GM23338 (cell line): ENCODE data around the gene DAND5. TPM values are rescaled to one million over a fixed set of nuclear protein-coding genes. Genes with fewer than 3 reads are reported as not detected.

Source experiments
- ATAC-seq: fragments of 200-7000 bp; cut with Tn5 transposase; 3 replicates; pipeline ENCODE4 v1.9.1; 2020
- DNase-seq: peaks from one replicate; pipeline ENCODE4 v3.0.0-alpha.2; 2015; ENCODE audit warnings: low spot score
- H2AFZ ChIP-seq: fragments of 200-600 bp; sonication (generic); 2 replicates; pipeline ENCODE4 v1.8.0; 2016; ENCODE audit warnings: antibody characterized with exemption, mild to moderate bottlenecking, moderate library complexity
- H3F3A ChIP-seq: fragments of 200-600 bp; sonication (generic); replicated peaks from 2 replicates; pipeline ENCODE4 v1.8.0; 2017; ENCODE audit warnings: antibody characterized with exemption, mixed run types, low read depth
- H3K27ac ChIP-seq: fragments of 200-600 bp; sonication (generic); 2 replicates; pipeline ENCODE4 v1.6.1; 2016; ENCODE audit warnings: low read depth
- H3K27me3 ChIP-seq: fragments of 200-600 bp; sonication (generic); 2 replicates; pipeline ENCODE4 v1.8.0; 2016; ENCODE audit warnings: mild to moderate bottlenecking, mixed run types, moderate library complexity; ENCODE audit not compliant: insufficient read depth
- H3K36me3 ChIP-seq: fragments of 200-600 bp; sonication (generic); 2 replicates; pipeline ENCODE4 v1.8.0; 2016; ENCODE audit warnings: mild to moderate bottlenecking; ENCODE audit not compliant: insufficient read depth
- H3K4me1 ChIP-seq: fragments of 200-600 bp; sonication (generic); 2 replicates; pipeline ENCODE4 v1.8.0; 2016; ENCODE audit warnings: mild to moderate bottlenecking, moderate library complexity; ENCODE audit not compliant: insufficient read depth
- H3K4me2 ChIP-seq: fragments of 200-600 bp; sonication (generic); 2 replicates; pipeline ENCODE4 v1.7.1; 2017; ENCODE audit warnings: mixed run types
- H3K4me3 ChIP-seq: fragments of 200-600 bp; sonication (generic); 2 replicates; pipeline ENCODE4 v1.6.1; 2016; ENCODE audit warnings: mixed run types
- H3K79me2 ChIP-seq: fragments of 200-600 bp; sonication (generic); replicated peaks from 2 replicates; pipeline ENCODE4 v1.8.0; 2017; ENCODE audit warnings: mild to moderate bottlenecking; ENCODE audit not compliant: insufficient read depth
- H3K9me2 ChIP-seq: fragments of 200-600 bp; sonication (generic); 2 replicates; pipeline ENCODE4 v1.8.0; 2017; ENCODE audit not compliant: insufficient read depth
- H4K20me1 ChIP-seq: fragments of 200-600 bp; sonication (generic); replicated peaks from 2 replicates; pipeline ENCODE4 v1.8.0; 2017; ENCODE audit warnings: mild to moderate bottlenecking; ENCODE audit not compliant: insufficient read depth
- H3K27ac Mint-ChIP-seq: 2 replicates; pipeline ENCODE4 v1.8.0; 2020; ENCODE audit warnings: inconsistent platforms, mild to moderate bottlenecking, moderate library complexity, mixed read lengths
- H3K27me3 Mint-ChIP-seq: 3 replicates; pipeline ENCODE4 v1.8.0; 2022; ENCODE audit warnings: low read depth, mild to moderate bottlenecking, moderate library complexity, mixed read lengths, inconsistent platforms; ENCODE audit not compliant: insufficient read depth, poor library complexity
- H3K36me3 Mint-ChIP-seq: 3 replicates; pipeline ENCODE4 v1.8.0; 2021; ENCODE audit warnings: low read depth, mild to moderate bottlenecking, inconsistent platforms, moderate library complexity, mixed read lengths
- H3K4me1 Mint-ChIP-seq: 3 replicates; pipeline ENCODE4 v1.8.0; 2020; ENCODE audit warnings: mild to moderate bottlenecking, inconsistent platforms, mixed read lengths
- H3K4me3 Mint-ChIP-seq: 3 replicates; pipeline ENCODE4 v1.8.0; 2021; ENCODE audit warnings: moderate library complexity, mild to moderate bottlenecking, inconsistent platforms, mixed read lengths
- H3K9me3 Mint-ChIP-seq: 3 replicates; pipeline ENCODE4 v1.8.0; 2020; ENCODE audit warnings: moderate library complexity, mild to moderate bottlenecking, inconsistent platforms, mixed read lengths
- CREB1 ChIP-seq: fragments of 250-450 bp; sonication (Bioruptor Pico); IDR thresholded peaks from 2 replicates; pipeline ENCODE4 v1.5.0; 2020; ENCODE audit warnings: low read depth, mild to moderate bottlenecking, moderate library complexity
- ETS1 ChIP-seq: IDR thresholded peaks from 2 replicates; pipeline ENCODE4 v1.6.1; 2016; ENCODE audit warnings: antibody characterized with exemption
- EZH2 ChIP-seq: fragments of 200-600 bp; sonication (generic); IDR thresholded peaks from one replicate; pipeline ENCODE4 v1.8.0; 2017; ENCODE audit warnings: antibody characterized with exemption, mild to moderate bottlenecking, low read depth; ENCODE audit not compliant: unreplicated experiment
- EZH2phosphoT487 ChIP-seq: fragments of 200-600 bp; sonication (generic); IDR thresholded peaks from one replicate; pipeline ENCODE4 v1.8.1; 2018; ENCODE audit warnings: antibody characterized with exemption; ENCODE audit not compliant: unreplicated experiment
- JUNB ChIP-seq: IDR thresholded peaks from one replicate; pipeline ENCODE4 v1.6.1; 2016; ENCODE audit warnings: antibody characterized with exemption; ENCODE audit not compliant: unreplicated experiment
- NANOG ChIP-seq: IDR thresholded peaks from 2 replicates; pipeline ENCODE4 v1.6.1; 2016; ENCODE audit warnings: antibody characterized with exemption, borderline replicate concordance
- POLR2AphosphoS5 ChIP-seq: IDR thresholded peaks from 2 replicates; pipeline ENCODE4 v1.6.1; 2016; ENCODE audit warnings: antibody characterized with exemption, low read depth
- REST ChIP-seq: IDR thresholded peaks from one replicate; pipeline ENCODE4 v1.6.1; 2018; ENCODE audit warnings: antibody characterized with exemption; ENCODE audit not compliant: unreplicated experiment
- STAT1 ChIP-seq: IDR thresholded peaks from one replicate; pipeline ENCODE4 v1.6.1; 2016; ENCODE audit warnings: antibody characterized with exemption; ENCODE audit not compliant: unreplicated experiment
- ZNF114 ChIP-seq: fragments of 250-450 bp; sonication (Bioruptor Pico); IDR thresholded peaks from 2 replicates; pipeline ENCODE4 v1.5.0; 2020; ENCODE audit warnings: mild to moderate bottlenecking, moderate library complexity
- ZNF331 ChIP-seq: fragments of 250-450 bp; sonication (Bioruptor Pico); IDR thresholded peaks from 2 replicates; pipeline ENCODE4 v1.5.0; 2020; ENCODE audit warnings: low read depth, mild to moderate bottlenecking, moderate library complexity
- polyA plus RNA-seq: library from polyadenylated mRNA; unstranded; fragments of >200 nt; fragmentation: Nextera tagmentation; extraction: Ambion mirVana; gene quantifications from 2 replicates; pipeline ENCODE4 v1.2.1, GENCODE V29; 2016
- total RNA-seq: library from RNA; depleted of rRNA; stranded (reverse); fragments of >200 nt; shearing (Covaris generic); gene quantifications from 2 replicates; pipeline ENCODE4 v1.2.3, GENCODE V29; 2014
- TF ChIP-seq, protein P1 (sequence below), 2 experiments: fragments of 200-600 bp in 1 of 2; sonication (generic) in 1 of 2; conservative IDR thresholded peaks; 2 replicates each; pipeline versions ENCODE4 v1.5.1 to v1.6.1; 2016 to 2017; ENCODE audit warnings: antibody characterized with exemption in 2 of 2, low read depth in 2 of 2, mild to moderate bottlenecking in 2 of 2, moderate library complexity in 1 of 2
- TF ChIP-seq, protein P2 (sequence below): fragments of 250-450 bp; sonication (Bioruptor Pico); IDR thresholded peaks from 2 replicates; pipeline ENCODE4 v1.5.0; 2020; ENCODE audit warnings: mild to moderate bottlenecking, moderate library complexity

Gene DAND5
- total and polyA plus RNA-seq, 2 experiments from 2014 or later, result 0.18 to 0.28 TPM

DNA sequence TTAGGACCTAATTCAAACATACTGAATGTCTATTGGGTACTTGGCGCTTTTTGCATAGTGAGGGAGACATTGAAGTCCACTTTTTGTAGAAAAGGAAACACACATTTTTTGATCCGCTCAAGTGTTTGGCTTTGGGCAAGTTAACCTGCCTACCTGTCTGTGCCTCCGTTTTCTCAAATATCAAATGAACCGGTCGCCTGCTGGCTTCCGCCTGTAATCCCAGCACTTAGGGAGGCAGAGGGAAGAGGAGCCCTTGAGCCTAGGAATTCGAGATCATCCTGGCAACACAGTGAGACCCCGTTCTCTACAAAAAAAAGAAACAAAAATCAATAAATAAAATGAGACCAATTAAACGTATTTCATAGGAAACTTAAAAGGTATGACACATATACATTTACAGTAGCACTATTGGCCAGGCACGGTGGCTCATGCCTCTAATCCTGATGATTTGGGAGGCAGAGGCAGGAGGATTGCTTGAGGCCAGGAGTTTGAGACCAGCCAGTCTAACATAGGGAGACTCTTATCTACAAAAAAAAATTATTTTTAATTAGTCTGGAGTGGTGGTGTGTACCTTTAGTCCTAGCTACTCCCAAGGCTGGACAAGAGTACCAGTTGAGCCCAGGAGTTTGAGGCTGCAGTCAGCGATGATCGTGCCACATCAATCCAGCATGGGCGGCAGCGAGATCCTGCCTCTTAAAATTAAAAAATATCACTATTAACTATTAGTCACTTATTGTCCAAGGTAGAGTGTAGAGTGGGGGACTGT is 22.5 kb upstream of the DAND5 start:
- Histone ChIP-seq H3K27ac (peak overlapping the region; percentile 98), H3K9me2 (no peaks in the 10 kb centered on the region), H3K4me1 (peaks cover 14% of the 10 kb centered on the region), H2AFZ (no peak overlapping the region), H3K36me3 (peaks cover 40% of the 10 kb centered on the region), H3K27me3 (no peaks in the 10 kb centered on the region), H3K4me3 (peak overlapping the region; percentile 77), H4K20me1 (peaks cover 17% of the 10 kb centered on the region), H3F3A (peaks cover 40% of the 10 kb centered on the region), H3K79me2 (peaks cover 18% of the 10 kb centered on the region), H3K4me2 (peak overlapping the region; percentile 82)
- H3K4me1 Mint-ChIP-seq, result peaks cover 11% of the 10 kb centered on the region
- no peak for TF ChIP-seq EZH2
- TF ChIP-seq JUNB, result no peak
- no peak for TF ChIP-seq POLR2AphosphoS5
- TF ChIP-seq ZNF331 (CRISPR knock-in tag), result no peak
- TF ChIP-seq NANOG, result no peak
- TF ChIP-seq ETS1, result no peak
- TF ChIP-seq STAT1, result no peak
- TF ChIP-seq EZH2phosphoT487, result no peak
- TF ChIP-seq, protein P1, sequence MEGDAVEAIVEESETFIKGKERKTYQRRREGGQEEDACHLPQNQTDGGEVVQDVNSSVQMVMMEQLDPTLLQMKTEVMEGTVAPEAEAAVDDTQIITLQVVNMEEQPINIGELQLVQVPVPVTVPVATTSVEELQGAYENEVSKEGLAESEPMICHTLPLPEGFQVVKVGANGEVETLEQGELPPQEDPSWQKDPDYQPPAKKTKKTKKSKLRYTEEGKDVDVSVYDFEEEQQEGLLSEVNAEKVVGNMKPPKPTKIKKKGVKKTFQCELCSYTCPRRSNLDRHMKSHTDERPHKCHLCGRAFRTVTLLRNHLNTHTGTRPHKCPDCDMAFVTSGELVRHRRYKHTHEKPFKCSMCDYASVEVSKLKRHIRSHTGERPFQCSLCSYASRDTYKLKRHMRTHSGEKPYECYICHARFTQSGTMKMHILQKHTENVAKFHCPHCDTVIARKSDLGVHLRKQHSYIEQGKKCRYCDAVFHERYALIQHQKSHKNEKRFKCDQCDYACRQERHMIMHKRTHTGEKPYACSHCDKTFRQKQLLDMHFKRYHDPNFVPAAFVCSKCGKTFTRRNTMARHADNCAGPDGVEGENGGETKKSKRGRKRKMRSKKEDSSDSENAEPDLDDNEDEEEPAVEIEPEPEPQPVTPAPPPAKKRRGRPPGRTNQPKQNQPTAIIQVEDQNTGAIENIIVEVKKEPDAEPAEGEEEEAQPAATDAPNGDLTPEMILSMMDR (conservative IDR thresholded peaks at IDR 0.05; ENCODE audit: low read depth in 2 of 2), result no peak
- TF ChIP-seq ZNF114, result no peak
- no peak for TF ChIP-seq REST
- TF ChIP-seq, protein P2, sequence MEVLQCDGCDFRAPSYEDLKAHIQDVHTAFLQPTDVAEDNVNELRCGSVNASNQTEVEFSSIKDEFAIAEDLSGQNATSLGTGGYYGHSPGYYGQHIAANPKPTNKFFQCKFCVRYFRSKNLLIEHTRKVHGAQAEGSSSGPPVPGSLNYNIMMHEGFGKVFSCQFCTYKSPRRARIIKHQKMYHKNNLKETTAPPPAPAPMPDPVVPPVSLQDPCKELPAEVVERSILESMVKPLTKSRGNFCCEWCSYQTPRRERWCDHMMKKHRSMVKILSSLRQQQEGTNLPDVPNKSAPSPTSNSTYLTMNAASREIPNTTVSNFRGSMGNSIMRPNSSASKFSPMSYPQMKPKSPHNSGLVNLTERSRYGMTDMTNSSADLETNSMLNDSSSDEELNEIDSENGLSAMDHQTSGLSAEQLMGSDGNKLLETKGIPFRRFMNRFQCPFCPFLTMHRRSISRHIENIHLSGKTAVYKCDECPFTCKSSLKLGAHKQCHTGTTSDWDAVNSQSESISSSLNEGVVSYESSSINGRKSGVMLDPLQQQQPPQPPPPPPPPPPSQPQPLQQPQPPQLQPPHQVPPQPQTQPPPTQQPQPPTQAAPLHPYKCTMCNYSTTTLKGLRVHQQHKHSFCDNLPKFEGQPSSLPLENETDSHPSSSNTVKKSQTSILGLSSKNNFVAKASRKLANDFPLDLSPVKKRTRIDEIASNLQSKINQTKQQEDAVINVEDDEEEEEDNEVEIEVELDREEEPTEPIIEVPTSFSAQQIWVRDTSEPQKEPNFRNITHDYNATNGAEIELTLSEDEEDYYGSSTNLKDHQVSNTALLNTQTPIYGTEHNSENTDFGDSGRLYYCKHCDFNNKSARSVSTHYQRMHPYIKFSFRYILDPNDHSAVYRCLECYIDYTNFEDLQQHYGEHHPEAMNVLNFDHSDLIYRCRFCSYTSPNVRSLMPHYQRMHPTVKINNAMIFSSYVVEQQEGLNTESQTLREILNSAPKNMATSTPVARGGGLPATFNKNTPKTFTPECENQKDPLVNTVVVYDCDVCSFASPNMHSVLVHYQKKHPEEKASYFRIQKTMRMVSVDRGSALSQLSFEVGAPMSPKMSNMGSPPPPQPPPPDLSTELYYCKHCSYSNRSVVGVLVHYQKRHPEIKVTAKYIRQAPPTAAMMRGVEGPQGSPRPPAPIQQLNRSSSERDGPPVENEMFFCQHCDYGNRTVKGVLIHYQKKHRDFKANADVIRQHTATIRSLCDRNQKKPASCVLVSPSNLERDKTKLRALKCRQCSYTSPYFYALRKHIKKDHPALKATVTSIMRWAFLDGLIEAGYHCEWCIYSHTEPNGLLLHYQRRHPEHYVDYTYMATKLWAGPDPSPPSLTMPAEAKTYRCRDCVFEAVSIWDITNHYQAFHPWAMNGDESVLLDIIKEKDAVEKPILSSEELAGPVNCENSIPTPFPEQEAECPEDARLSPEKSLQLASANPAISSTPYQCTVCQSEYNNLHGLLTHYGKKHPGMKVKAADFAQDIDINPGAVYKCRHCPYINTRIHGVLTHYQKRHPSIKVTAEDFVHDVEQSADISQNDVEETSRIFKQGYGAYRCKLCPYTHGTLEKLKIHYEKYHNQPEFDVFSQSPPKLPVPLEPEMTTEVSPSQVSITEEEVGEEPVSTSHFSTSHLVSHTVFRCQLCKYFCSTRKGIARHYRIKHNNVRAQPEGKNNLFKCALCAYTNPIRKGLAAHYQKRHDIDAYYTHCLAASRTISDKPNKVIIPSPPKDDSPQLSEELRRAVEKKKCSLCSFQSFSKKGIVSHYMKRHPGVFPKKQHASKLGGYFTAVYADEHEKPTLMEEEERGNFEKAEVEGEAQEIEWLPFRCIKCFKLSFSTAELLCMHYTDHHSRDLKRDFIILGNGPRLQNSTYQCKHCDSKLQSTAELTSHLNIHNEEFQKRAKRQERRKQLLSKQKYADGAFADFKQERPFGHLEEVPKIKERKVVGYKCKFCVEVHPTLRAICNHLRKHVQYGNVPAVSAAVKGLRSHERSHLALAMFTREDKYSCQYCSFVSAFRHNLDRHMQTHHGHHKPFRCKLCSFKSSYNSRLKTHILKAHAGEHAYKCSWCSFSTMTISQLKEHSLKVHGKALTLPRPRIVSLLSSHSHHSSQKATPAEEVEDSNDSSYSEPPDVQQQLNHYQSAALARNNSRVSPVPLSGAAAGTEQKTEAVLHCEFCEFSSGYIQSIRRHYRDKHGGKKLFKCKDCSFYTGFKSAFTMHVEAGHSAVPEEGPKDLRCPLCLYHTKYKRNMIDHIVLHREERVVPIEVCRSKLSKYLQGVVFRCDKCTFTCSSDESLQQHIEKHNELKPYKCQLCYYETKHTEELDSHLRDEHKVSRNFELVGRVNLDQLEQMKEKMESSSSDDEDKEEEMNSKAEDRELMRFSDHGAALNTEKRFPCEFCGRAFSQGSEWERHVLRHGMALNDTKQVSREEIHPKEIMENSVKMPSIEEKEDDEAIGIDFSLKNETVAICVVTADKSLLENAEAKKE, result no peak
- TF ChIP-seq CREB1, result no peak
- no peaks in the 10 kb centered on the region; the same call in 1 of the 3 replicates for H3K9me3 Mint-ChIP-seq
- no peak for DNase-seq
- peak overlapping the region; percentile 99 for H3K27ac Mint-ChIP-seq
- H3K4me3 Mint-ChIP-seq, result peak overlapping the region; percentile 95
- peaks cover 31% of the 10 kb centered on the region for H3K27me3 Mint-ChIP-seq
- ATAC-seq, result peak; percentile 5; the same call in 1 of the 3 replicates
- peaks cover 88% of the 10 kb centered on the region for H3K36me3 Mint-ChIP-seq
